Measurements from ENCODE around the gene RSPH9. TPM values are rescaled to one million over a fixed set of nuclear protein-coding genes. Genes with fewer than 3 reads are reported as not detected.
A peak's percentile ranks its signal among the peaks of the same experiment; 100 is the strongest.
"Not testable (repeated sequence)": the region's sequence is repeated elsewhere in the genome, so short reads cannot be mapped to it uniquely, and the experiment has no call there.

RSPH9 gene
- total RNA-seq, 1 donor from 2014 or later = 0.22 TPM

GRCh38 chr6:43698584-43699349 lies 53.9 kb downstream of the RSPH9 start:
- H3K27ac Mint-ChIP-seq (ENCODE audit: unreplicated experiment) = peak overlapping the region; percentile 59
- no peaks in the 10 kb centered on the region for H3K9me3 Mint-ChIP-seq (ENCODE audit: low read depth)
- peaks cover 43% of the 10 kb centered on the region for H3K4me1 Mint-ChIP-seq (ENCODE audit: low read depth)
- TF ChIP-seq, protein P1, sequence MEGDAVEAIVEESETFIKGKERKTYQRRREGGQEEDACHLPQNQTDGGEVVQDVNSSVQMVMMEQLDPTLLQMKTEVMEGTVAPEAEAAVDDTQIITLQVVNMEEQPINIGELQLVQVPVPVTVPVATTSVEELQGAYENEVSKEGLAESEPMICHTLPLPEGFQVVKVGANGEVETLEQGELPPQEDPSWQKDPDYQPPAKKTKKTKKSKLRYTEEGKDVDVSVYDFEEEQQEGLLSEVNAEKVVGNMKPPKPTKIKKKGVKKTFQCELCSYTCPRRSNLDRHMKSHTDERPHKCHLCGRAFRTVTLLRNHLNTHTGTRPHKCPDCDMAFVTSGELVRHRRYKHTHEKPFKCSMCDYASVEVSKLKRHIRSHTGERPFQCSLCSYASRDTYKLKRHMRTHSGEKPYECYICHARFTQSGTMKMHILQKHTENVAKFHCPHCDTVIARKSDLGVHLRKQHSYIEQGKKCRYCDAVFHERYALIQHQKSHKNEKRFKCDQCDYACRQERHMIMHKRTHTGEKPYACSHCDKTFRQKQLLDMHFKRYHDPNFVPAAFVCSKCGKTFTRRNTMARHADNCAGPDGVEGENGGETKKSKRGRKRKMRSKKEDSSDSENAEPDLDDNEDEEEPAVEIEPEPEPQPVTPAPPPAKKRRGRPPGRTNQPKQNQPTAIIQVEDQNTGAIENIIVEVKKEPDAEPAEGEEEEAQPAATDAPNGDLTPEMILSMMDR (IDR thresholded peaks at IDR 0.05) = no peak
- DNase-seq (ENCODE audit: low spot score) = no peak
- no peaks in the 10 kb centered on the region for H3K27me3 Mint-ChIP-seq (ENCODE audit: low read depth)
- H3K4me3 Mint-ChIP-seq (ENCODE audit: unreplicated experiment) = no peak overlapping the region
- no peaks in the 10 kb centered on the region for H3K36me3 Mint-ChIP-seq (ENCODE audit: low read depth)

DNA sequence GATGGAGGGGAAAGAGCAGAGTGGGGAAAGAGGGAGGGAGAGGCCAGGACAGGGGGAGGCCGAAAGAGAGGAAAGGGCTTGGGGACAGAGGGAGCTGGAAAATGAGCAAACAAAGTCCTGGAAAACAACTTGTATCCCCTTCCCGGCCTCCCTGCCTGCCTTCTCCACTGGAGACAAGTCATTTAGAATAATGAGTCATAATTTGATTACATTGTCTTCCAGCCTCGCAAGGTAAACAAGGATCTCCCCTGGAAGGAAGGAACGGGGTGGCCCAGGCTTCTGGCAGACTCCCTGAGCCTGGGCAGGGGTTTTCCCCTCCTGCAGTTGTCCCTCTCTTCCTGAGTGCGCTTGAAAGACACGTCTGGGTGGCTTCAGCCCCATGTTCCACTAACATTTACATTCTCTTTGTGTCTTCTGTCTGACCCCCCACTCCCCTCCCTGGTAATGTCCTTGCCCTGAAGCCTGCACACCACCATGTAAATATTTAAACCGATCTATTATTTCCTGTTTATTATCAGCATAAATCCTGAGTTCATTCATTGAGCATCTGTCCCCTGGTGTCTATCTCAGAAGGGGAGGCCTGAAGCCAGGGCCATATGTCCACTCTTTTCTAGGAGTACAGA lies 54.8 kb downstream of the RSPH9 start:
- peaks cover 43% of the 10 kb centered on the region for H3K4me1 Mint-ChIP-seq (ENCODE audit: low read depth)
- H3K4me3 Mint-ChIP-seq (ENCODE audit: unreplicated experiment) = no peak overlapping the region
- H3K27me3 Mint-ChIP-seq (ENCODE audit: low read depth) = no peaks in the 10 kb centered on the region
- no peaks in the 10 kb centered on the region for H3K36me3 Mint-ChIP-seq (ENCODE audit: low read depth)
- H3K9me3 Mint-ChIP-seq (ENCODE audit: low read depth) = no peaks in the 10 kb centered on the region
- DNase-seq (ENCODE audit: low spot score) = no peak
- no peak overlapping the region for H3K27ac Mint-ChIP-seq (ENCODE audit: unreplicated experiment)
- TF ChIP-seq, protein P1 (IDR thresholded peaks at IDR 0.05) = no peak

- H3K36me3 Mint-ChIP-seq (ENCODE audit: low read depth); H3K27ac Mint-ChIP-seq (ENCODE audit: unreplicated experiment); H3K9me3 Mint-ChIP-seq (ENCODE audit: low read depth); H3K4me3 Mint-ChIP-seq (ENCODE audit: unreplicated experiment); DNase-seq (ENCODE audit: low spot score); H3K27me3 Mint-ChIP-seq (ENCODE audit: low read depth): not testable (repeated sequence)
- peaks cover 48% of the 10 kb centered on the region for H3K4me1 Mint-ChIP-seq (ENCODE audit: low read depth)
These were observed 56.2 kb downstream of the RSPH9 start for GRCh38 chr6:43700939-43701560.

DNA sequence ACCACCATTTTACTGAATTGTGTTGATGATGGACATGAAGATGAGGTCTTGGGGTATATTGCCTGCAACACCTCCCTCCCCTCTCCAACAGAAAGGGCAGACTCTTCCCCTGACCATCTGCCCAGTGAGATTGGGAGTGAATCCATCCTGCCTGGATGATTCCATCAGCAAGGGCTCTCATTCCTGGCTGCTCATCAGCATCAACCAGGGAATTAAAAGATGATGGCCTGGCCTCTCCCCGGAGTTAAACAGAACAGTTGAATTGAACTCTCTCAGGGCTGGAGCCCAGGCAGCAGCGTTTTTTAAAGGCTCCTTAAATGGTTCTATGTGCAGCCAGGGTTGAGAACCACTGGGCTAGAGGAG lies 57.3 kb downstream of the RSPH9 start:
- Mint-ChIP-seq H3K4me1 (ENCODE audit: low read depth) (peaks cover 58% of the 10 kb centered on the region), H3K9me3 (ENCODE audit: low read depth) (no peaks in the 10 kb centered on the region), H3K27me3 (ENCODE audit: low read depth) (no peaks in the 10 kb centered on the region), H3K4me3 (ENCODE audit: unreplicated experiment) (no peak overlapping the region), H3K36me3 (ENCODE audit: low read depth) (no peaks in the 10 kb centered on the region), H3K27ac (ENCODE audit: unreplicated experiment) (peak overlapping the region; percentile 96)
- DNase-seq (ENCODE audit: low spot score) = no peak
- TF ChIP-seq, protein P1 (IDR thresholded peaks at IDR 0.05) = no peak

DNA sequence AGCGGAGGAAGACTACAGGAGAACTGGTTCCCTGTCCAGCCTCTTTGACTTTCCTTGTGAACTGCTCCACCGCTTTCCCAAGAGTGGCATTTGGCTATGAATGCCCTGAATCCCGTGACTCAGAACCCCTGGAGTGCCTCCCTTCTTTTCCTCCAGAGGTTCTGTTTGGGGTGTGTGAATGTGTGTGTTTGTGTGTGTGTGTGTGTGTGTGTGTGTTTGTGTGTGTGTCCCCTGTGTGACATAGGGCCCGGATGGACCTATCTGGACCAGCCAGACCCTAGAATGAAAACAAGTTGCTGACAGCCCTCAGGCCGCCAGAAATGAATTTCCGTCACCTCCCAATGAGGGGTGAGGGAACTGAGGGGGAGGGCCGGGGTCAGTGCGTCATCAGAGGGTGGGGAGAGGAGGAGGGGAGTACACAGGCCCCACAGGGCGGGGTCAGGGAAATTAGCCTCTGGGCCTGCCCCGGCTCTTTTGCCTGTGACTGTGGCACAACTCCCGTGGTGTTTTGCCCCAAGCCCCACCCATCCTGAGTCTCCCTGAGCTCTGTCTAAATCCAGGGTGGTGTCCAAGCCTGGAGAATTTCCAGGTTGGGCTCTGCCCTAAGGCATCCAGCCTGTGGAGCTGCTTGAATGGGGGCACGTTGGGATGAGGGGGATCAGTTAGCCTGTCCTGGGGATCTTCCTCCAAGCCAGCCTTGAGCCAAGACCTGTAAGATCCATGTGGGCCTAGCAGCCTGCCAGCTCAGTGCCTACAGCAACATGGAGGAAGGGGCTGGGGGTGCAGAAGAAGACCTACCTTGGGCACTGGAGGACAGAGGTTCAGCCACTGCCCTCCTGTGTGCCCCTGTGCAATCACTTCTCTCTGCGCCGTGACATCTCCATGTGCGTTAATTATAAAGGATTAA lies 58.0 kb downstream of the RSPH9 start:
- TF ChIP-seq, protein P1 (IDR thresholded peaks at IDR 0.05) = no peak
- H3K27ac Mint-ChIP-seq (ENCODE audit: unreplicated experiment) = peak overlapping the region; percentile 96
- H3K4me3 Mint-ChIP-seq (ENCODE audit: unreplicated experiment) = no peak overlapping the region
- H3K36me3 Mint-ChIP-seq (ENCODE audit: low read depth) = no peaks in the 10 kb centered on the region
- peaks cover 58% of the 10 kb centered on the region for H3K4me1 Mint-ChIP-seq (ENCODE audit: low read depth)
- no peaks in the 10 kb centered on the region for H3K27me3 Mint-ChIP-seq (ENCODE audit: low read depth)
- DNase-seq (ENCODE audit: low spot score) = no peak
- H3K9me3 Mint-ChIP-seq (ENCODE audit: low read depth) = no peaks in the 10 kb centered on the region
